GM12878 (cell line): ENCODE results near the gene SETBP1. TPM values are rescaled to one million over a fixed set of nuclear protein-coding genes. Genes with fewer than 3 reads are reported as not detected.

ENCODE experiments used
- ATAC-seq: fragments of 200-7000 bp; cut with Tn5 transposase; 3 replicates; pipeline ENCODE4 v1.9.1; 2020; ENCODE audit warnings: mild to moderate bottlenecking, moderate library complexity
- BruUV-seq: library from RNA; stranded (reverse); fragments of 400-500 nt; replicated peaks from 2 replicates; lab custom pipeline; 2021; lab: Mats Ljungman, UMichigan
- CTCF ChIA-PET: fragments of 300-600 bp; sonication (Branson Sonifier 250); formaldehyde crosslinking; extraction: SDS; loops from one replicate; lab custom pipeline; 2021; ENCODE audit warnings: inconsistent platforms; lab: Yijun Ruan, JAX
- POLR2A ChIA-PET: fragments of 350-600 bp; formaldehyde crosslinking; extraction: SDS; loops from one replicate; lab custom pipeline; 2021; ENCODE audit warnings: inconsistent platforms; lab: Charles Lee
- RAD21 ChIA-PET: fragments of 300-600 bp; sonication (Branson Sonifier 250); formaldehyde crosslinking; loops from one replicate; lab custom pipeline; 2023; ENCODE audit warnings: antibody characterized with exemption; ENCODE audit not compliant: unreplicated experiment; lab: Charles Lee
- SMC1A ChIA-PET: fragments of 300-600 bp; sonication (Branson Sonifier 250); formaldehyde crosslinking; loops from one replicate; lab custom pipeline; 2023; ENCODE audit not compliant: unreplicated experiment, uncharacterized antibody; lab: Charles Lee
- DNase-seq: peaks from one replicate; pipeline ENCODE4 v3.0.0-alpha.2; 2011; ENCODE audit warnings: low read depth, low spot score
- FAIRE-seq: peaks from 3 replicates; lab custom pipeline; 2011; peaks lifted over from hg19 to GRCh38; lab: Jason Lieb, UNC
- H2AFZ ChIP-seq: 2 replicates; pipeline ENCODE4 v1.6.0; 2011; ENCODE audit warnings: low read depth, low read length, control low read depth; ENCODE audit not compliant: control insufficient read depth
- H3K27ac ChIP-seq: 2 replicates; pipeline ENCODE4 v1.5.1; 2011; ENCODE audit warnings: control low read depth; ENCODE audit not compliant: control insufficient read depth, insufficient read depth
- H3K27me3 ChIP-seq, 2 experiments: replicated peaks in 1 of 2; 2 replicates each; pipeline versions ENCODE4 v1.6.0 to v1.6.1; 2011; ENCODE audit warnings: low read length in 1 of 2; ENCODE audit not compliant: control insufficient read depth in 2 of 2, insufficient read depth in 2 of 2
- H3K36me3 ChIP-seq, 2 experiments: 2 replicates each; pipeline ENCODE4 v1.5.1; 2011; ENCODE audit warnings: low read length in 1 of 2; ENCODE audit not compliant: control insufficient read depth in 2 of 2, insufficient read depth in 2 of 2
- H3K4me1 ChIP-seq: 2 replicates; pipeline ENCODE4 v1.6.1; 2011; ENCODE audit warnings: mild to moderate bottlenecking, low read length, moderate library complexity, mixed read lengths; ENCODE audit not compliant: control insufficient read depth, insufficient read depth
- H3K4me2 ChIP-seq: 2 replicates; pipeline ENCODE4 v1.6.0; 2011; ENCODE audit warnings: control low read depth; ENCODE audit not compliant: control insufficient read depth, insufficient read depth
- H3K4me3 ChIP-seq: fragments of 200-600 bp; sonication (generic); 2 replicates; pipeline ENCODE4 v1.5.1; 2016
- H3K79me2 ChIP-seq: 2 replicates; pipeline ENCODE4 v1.6.0; 2011; ENCODE audit warnings: low read length; ENCODE audit not compliant: control insufficient read depth, insufficient read depth
- H3K9ac ChIP-seq: 2 replicates; pipeline ENCODE4 v1.8.0; 2011; ENCODE audit warnings: low read length, control low read depth, mixed read lengths; ENCODE audit not compliant: control insufficient read depth, insufficient read depth
- H3K9me3 ChIP-seq: replicated peaks from 3 replicates; pipeline ENCODE4 v1.5.1; 2011; ENCODE audit warnings: mild to moderate bottlenecking, low read length; ENCODE audit not compliant: control insufficient read depth, insufficient read depth
- H4K20me1 ChIP-seq: 2 replicates; pipeline ENCODE4 v1.6.0; 2011; ENCODE audit not compliant: control insufficient read depth, insufficient read depth
- CREM ChIP-seq: IDR thresholded peaks from 2 replicates; pipeline ENCODE4 v1.6.1; 2014; ENCODE audit warnings: antibody characterized with exemption, low read depth
- EGR1 ChIP-seq, 2 experiments: IDR thresholded peaks; 1 replicate in 1 of 2; 2 replicates in 1 of 2; pipeline ENCODE4 v1.6.1; 2011 to 2012; ENCODE audit warnings: low read depth in 2 of 2, low read length in 2 of 2, borderline replicate concordance in 1 of 2, mild to moderate bottlenecking in 1 of 2, moderate library complexity in 1 of 2
- HDAC2 ChIP-seq: fragments of 200-600 bp; sonication (generic); IDR thresholded peaks from 2 replicates; pipeline ENCODE4 v1.6.1; 2017
- NBN ChIP-seq: fragments of 450-650 bp; IDR thresholded peaks from 2 replicates; pipeline ENCODE4 v1.6.1; 2016
- NR2C2 ChIP-seq: IDR thresholded peaks from 2 replicates; pipeline ENCODE4 v1.6.1; 2011; ENCODE audit warnings: borderline replicate concordance, low read depth; ENCODE audit not compliant: control insufficient read depth, insufficient read length
- PAX8 ChIP-seq: fragments of 450-650 bp; IDR thresholded peaks from 2 replicates; pipeline ENCODE4 v1.6.1; 2017; ENCODE audit warnings: mild to moderate bottlenecking, moderate library complexity
- POLR2A ChIP-seq: IDR thresholded peaks from 2 replicates; pipeline ENCODE4 v1.6.1; 2011; ENCODE audit warnings: low read depth, mild to moderate bottlenecking, low read length
- SUZ12 ChIP-seq: fragments of 200-600 bp; sonication (generic); IDR thresholded peaks from one replicate; pipeline ENCODE4 v1.6.1; 2018; ENCODE audit warnings: antibody characterized with exemption, mild to moderate bottlenecking; ENCODE audit not compliant: unreplicated experiment
- TCF12 ChIP-seq: IDR thresholded peaks from 2 replicates; pipeline ENCODE4 v1.6.1; 2011; ENCODE audit warnings: low read depth, mild to moderate bottlenecking, low read length
- WGBS: methylation state at CpG from one replicate; pipeline ENCODE4 v1.1.6; 2016; ENCODE audit warnings: low lambda C conversion rate; ENCODE audit not compliant: insufficient replicate concordance, insufficient coverage; ENCODE audit errors: missing lambda C conversion rate; 5-methylcytosine and 5-hydroxymethylcytosine counted together
- in situ Hi-C: fragments of 300-500 bp; cut with MboI; formaldehyde crosslinking; loops from 9 replicates; pipeline ENCODE4 v1.14.3; 2018; ENCODE audit warnings: mixed read lengths
- intact Hi-C: fragments of 100-400 bp; cut with micrococcal nuclease; formaldehyde crosslinking; loops from one replicate; pipeline ENCODE4 v1.14.2; 2022; ENCODE audit not compliant: unreplicated experiment
- polyA plus RNA-seq, 11 experiments: library from polyadenylated mRNA; depleted of rRNA in 4 of 11; unstranded in 6 of 11; stranded (reverse) in 5 of 11; fragments of >200 nt; fragmentation: Nextera tagmentation in 4 of 11; fragmentation: Illumina TruSeq in 1 of 11; extraction: Ambion mirVana in 4 of 11; extraction: Trizol in 1 of 11; gene quantifications; 1 replicate in 1 of 11; 2 replicates in 10 of 11; pipeline versions ENCODE4 v1.2.1 to v1.2.3, GENCODE V29; 2011 to 2016; ENCODE audit warnings: inconsistent platforms in 2 of 11, missing spikeins in 2 of 11, low read depth in 1 of 11
- total RNA-seq, 4 experiments: library from RNA; depleted of rRNA in 3 of 4; stranded (reverse); fragments of >200 nt in 3 of 4; fragmentation: Illumina TruSeq in 1 of 4; extraction: Trizol in 1 of 4; gene quantifications; 2 replicates each; pipeline versions ENCODE4 v1.2.1 to v1.2.3, GENCODE V29; 2013 to 2021

The SETBP1 gene
- total and polyA plus RNA-seq, 10 of the 15 experiments (the other 5 are each of a cell fraction or from before 2014, with no cell fraction given) = 0.99 to 29.7 (median 8.3) TPM

- Histone ChIP-seq H3K27me3 (no peaks in the 10 kb centered on the region), H3K9me3 (no peaks in the 10 kb centered on the region), H2AFZ (no peak overlapping the region), H4K20me1 (no peaks in the 10 kb centered on the region), H3K4me1 (no peaks in the 10 kb centered on the region), H3K27ac (no peak overlapping the region), H3K36me3 (peaks cover 6 to 7% of the 10 kb centered on the region in 2 experiments; a peak in 3 of 4 replicates), H3K4me2 (no peak overlapping the region), H3K9ac (no peak overlapping the region), H3K4me3 (no peak overlapping the region), H3K79me2 (no peaks in the 10 kb centered on the region)
- BruUV-seq = no TSS peak
- WGBS = 69% methylated on average over 13 of the region's 13 CpGs
- DNase-seq (no peak), ATAC-seq (no peak), FAIRE-seq (no peak)
- CTCF ChIA-PET = no interaction called here
- no peak for TF ChIP-seq CREM
- no peak for TF ChIP-seq NR2C2
- no peak for TF ChIP-seq EGR1 (IDR thresholded peaks at IDR 0.05; ENCODE audit: borderline replicate concordance in 1 of 2, low read depth in 2 of 2, low read length in 2 of 2)
- SMC1A ChIA-PET = no interaction called here
- RAD21 ChIA-PET = no interaction called here
- in situ Hi-C loops (no loop called here), intact Hi-C loops (no loop called here)
- POLR2A ChIA-PET = no interaction called here
These were observed 270.1 kb downstream of the SETBP1 start for GRCh38 chr18:44950685-44951195.

DNA sequence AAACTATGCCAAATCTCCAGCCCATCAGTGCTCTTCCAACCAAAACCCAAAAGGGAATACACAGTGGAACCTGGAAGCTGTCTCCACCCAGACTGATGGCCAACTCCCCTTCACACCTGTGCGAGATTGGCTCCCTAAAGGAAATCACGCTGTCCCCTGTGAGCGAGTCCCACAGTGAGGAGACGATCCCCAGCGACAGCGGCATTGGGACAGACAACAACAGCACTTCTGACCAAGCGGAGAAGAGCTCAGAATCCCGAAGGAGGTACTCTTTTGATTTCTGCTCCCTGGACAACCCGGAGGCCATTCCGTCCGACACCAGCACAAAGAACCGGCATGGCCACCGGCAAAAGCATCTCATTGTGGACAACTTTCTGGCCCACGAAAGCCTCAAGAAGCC, 271.1 kb downstream of the SETBP1 start:
- H3K27ac ChIP-seq = no peak overlapping the region
- H3K9me3 ChIP-seq = no peaks in the 10 kb centered on the region
- H3K9ac ChIP-seq = no peak overlapping the region
- SMC1A ChIA-PET = no interaction called here
- no peak for DNase-seq
- no peaks in the 10 kb centered on the region for H3K27me3 ChIP-seq
- H3K79me2 ChIP-seq = no peaks in the 10 kb centered on the region
- no peak for ATAC-seq
- TF ChIP-seq TCF12 (no peak), POLR2A (no peak), NBN (no peak), PAX8 (no peak), HDAC2 (no peak), SUZ12 (no peak)
- TSS peak; percentile 7 for BruUV-seq
- RAD21 ChIA-PET = no interaction called here
- in situ Hi-C loops (no loop called here), intact Hi-C loops (no loop called here)
- FAIRE-seq = no peak
- WGBS = 85% methylated on average over 14 of the region's 14 CpGs
- no peak overlapping the region for H3K4me3 ChIP-seq
- H3K4me1 ChIP-seq = no peaks in the 10 kb centered on the region
- H4K20me1 ChIP-seq = no peaks in the 10 kb centered on the region
- POLR2A ChIA-PET = no interaction called here
- H3K36me3 ChIP-seq = peaks cover 6 to 7% of the 10 kb centered on the region in 2 experiments; a peak in 3 of 4 replicates
- H3K4me2 ChIP-seq = no peak overlapping the region
- CTCF ChIA-PET = interaction anchor here (0.6 kb wide), 2 partner anchors 33 to 242 kb away, joined by 3 to 5 read pairs; no protein-coding TSS in a partner anchor
- H2AFZ ChIP-seq = no peak overlapping the region
